Measurements from ENCODE around the gene IGF2BP3.

Gene IGF2BP3

DNA sequence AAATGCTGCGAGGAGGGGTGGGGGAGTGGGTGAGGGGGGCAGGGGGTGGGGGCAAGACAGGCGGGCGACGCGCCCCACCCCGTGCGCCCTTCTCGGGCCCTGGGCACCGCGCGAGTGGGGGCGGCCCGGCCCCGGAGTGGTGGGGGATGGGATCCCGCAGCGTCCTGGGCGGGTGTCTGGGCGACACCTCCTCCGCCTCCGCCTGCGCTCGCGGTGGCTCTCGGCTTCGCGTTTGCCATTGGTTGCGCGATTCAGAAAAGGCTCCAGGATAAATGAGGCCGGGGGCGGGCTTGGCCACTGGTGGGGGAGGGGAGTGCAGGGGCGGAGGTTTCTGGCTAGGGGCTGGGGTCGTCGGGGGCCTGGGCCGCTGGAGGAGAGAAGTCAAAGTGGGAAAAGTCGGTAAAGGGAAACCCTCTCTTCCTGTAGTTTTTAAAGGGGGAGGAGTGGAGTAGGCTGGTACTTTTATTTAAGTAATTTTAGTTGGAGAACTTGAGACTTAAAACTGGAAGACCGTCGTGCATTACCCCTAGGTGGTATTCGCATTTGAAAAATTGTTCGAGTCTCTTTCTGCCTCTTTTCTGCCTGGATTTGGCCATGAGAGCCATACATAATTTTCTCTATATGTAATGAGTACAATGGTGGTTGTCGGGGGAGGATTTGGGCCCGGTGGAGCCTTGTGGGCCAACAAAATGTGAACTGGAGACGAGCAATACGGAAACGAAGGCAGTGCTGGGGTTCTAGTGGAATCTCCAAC lies 992 bp upstream of the IGF2BP3 start:
- no peak for DNase-seq

DNA sequence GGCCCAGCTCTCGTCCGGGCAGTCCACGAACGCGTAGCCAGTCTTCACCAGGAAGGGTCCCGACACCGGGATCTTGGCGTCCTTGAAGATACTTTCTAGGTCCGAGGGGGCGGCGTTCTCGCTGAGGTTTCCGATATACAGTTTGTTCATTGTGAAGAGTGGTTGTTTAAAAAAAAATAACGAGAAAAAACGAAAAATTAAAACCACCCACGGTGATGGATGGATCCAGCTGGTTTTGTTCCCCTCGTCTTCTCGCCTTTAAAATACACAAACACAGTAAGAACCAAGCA lies 385 bp downstream of the IGF2BP3 start:
- DNase-seq = no peak

DNA sequence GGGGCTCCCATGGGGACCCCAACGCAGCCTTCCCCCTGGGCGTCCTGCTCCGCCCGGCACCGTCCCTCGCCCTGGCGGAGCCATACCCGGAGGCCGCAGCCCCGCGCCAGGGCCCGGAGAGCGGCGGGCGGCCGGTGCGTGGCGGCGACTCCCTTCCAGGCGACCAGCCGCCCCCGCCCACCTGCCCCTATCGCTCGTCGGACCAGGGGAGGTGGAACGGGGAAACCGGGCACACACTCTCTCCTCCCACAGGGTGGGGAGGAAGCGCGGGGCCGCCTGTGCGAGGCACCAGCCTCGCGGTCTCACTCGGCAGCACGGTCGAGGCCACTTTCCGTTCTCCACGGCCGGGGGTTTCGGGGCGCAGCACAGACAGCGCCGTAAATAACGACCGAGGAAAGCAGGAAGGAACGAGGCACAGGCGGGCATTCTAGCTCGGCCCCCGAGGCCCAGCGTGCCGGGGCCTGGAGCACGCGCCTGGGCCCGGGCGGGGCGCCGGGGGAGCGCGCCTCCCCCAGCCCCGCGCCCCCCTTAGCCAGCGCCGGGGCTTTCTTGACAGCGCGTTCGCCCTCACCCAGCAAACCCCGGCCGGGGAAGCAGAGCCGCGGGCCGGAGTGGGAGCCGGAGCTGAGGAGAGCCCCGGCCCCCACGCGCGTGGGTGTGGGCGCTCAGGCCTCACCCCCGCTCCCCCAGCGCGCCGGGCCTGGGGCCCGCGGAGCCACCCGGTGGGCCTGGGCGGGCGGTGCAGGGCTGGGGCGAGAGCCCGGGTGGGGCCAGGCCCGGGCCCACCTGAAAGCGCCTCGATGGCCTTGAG lies 936 bp downstream of the IGF2BP3 start:
- DNase-seq = no peak

DNA sequence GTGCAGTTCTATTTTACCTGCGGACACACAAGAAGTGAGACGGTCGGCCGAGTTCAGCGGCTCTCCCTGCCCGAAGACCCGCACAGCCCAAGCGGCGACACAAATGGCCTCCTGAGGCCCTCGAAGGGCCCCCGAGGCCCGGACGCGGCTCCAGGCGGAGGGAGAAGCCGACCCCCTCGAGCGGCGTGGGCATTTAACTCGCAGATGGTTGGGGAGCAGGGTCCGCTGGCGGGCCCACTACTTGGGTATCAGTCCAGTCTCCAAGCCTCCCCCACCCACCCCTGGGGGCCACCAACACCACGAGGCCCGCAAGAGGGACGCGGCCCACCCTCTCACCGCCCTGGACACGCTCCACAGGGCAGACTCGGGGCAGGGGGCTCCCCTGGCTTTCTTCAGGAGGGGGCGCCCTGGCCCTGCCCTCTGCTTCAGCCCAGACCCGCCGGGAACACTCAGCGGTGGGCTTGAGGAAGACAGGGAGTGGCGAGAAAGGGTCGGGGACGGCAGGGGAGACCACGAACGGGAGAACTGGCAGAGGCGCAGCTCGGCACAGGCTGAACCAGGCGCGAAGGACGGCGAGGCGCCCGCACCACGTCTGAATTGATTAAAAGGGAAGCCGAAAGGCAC lies 1.7 kb downstream of the IGF2BP3 start:
- DNase-seq = no peak

DNA sequence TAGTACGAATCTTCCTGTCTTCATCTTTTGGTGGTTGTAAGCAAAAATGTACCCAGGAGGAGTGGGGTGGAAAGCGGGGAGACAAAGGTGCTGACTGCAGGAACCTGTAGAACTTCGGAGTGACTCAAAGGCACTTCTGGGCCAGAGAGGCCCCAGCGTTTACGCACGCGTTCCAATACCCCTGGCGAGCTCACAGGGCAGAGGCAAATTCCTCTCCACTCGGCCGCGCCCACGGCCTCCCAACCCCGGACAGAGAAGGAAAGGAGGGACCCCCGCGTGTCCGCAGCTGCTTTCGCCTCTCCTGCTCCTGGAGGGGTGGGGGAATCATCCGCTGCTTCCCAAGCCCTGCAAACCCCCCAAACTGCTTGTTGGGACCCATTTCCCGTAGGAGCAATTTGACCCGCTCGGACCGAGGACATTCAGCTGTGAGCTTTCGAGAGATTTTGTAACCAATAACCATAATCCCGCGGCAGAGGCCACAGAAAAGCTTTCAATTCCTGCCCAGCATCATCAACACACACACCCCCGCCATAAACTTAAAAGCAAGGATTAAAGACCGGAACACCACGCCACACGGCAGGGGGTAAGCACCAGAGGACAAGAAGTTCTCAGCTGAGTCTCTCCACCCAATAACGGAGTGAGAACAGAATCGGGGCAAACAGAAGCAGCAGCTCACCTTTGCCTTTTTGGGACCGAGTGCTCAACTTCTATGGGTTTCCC lies 2.3 kb downstream of the IGF2BP3 start:
- peak; percentile 26 for DNase-seq

DNA sequence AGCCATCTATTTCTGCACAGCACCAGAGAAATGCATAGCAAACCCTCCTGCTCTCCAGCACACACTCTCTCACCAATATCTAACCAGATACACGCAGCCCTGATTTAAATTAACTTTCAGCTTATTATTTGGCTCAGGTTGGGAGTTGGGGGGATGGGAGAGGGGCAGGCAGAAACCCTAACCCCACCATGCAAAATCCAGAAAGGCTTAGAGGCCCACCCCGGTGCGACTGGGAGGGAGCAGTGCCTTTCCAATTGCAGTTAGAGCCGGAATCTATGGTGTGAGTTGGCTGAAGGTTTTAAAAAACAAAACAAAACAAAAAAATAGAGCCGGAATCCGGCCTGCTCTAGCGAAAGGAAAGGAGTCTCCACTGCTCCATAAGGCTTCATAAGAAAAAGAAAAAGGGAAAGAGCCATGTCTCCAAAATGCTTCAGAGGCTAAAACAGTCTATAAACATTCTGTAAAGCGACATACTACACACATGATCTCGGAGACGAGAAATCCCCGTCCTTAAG lies 2.9 kb downstream of the IGF2BP3 start:
- no peak for DNase-seq

DNA sequence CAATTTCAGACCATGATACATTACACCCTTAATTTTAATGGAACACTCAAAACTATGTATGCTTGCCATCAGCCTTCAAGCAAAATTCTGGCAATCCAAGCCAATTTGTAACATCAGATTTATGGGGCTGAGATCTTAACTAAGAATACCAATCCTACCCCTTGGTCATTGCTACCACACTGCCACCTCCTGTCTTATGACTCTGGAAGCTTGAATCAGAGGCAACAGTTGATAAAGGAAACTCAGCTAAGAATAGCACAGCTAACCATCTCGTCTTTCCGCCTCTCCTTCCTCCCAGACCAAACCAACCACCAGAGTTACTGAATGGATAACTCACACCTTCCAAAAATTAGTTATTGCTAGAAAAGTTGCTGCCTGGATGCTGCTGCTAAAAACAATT lies 7.4 kb downstream of the IGF2BP3 start:
- DNase-seq = peak; percentile 29

DNA sequence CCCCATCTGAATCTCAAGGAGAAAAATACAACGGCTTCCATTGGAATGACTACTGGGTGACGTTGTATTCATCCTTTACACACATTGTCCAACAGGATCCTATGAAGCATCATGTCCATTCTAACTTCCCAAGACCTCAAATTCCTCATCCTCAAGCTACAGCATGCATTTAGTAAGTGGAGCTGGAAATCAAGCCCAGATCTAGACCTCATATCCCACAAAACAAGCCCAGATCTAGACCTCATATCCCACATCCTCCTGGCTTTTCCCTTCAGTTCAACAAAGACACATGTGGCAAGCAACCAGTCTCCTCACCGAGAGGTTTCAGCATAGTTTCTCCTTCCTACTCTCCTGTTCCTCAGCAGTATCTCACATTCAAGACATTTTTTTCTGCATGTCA lies 12.2 kb downstream of the IGF2BP3 start:
- no peak for DNase-seq

DNA sequence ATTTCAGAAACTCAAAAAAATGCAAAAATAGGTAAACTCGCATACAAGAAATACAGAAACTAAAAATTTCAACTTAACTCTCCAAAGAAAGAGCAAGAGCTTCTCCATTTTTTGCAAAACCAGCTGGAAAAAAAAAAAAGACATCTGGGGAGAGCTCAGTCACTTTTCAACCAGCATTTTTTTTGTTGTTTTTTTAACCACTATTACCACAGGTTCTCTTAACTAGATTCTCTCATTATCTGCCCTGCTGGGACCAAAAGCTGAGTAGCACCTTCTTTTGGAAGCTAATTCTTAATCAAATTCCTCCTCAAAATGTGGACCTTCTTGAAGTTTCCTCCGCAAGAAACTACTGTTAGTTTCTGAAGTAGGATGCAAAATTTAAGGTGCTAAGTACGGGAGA lies 14.2 kb downstream of the IGF2BP3 start:
- no peak for DNase-seq

DNA sequence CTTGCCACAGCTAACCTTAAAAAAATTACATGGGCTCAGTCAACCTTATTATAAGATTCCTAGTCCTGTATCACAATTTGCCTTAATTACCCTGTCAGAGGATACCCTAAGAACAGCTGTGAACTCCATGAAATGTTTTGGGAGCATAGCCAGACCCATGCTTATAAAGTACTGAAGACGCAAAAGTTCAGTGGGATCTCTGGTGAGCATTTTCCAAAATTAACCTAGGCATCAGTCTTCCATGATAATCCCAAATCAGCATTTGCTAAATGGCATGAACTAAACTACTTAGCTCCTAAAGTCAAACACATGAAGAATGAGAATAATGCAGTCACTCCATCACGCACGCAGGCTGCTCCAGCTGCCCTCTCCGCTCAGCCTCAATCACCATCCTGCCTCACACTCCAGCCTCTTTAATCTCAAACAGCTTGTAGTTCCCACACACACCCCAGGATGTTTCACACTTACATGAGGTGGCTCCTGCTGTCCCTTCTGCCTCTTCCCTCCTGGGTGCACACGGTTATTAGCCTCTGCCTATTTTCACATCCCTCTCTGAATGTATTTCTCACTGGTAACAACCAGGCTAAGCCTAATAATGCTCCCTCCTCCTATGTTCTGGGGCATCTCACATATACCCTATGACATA lies 15.3 kb downstream of the IGF2BP3 start:
- DNase-seq = no peak

DNA sequence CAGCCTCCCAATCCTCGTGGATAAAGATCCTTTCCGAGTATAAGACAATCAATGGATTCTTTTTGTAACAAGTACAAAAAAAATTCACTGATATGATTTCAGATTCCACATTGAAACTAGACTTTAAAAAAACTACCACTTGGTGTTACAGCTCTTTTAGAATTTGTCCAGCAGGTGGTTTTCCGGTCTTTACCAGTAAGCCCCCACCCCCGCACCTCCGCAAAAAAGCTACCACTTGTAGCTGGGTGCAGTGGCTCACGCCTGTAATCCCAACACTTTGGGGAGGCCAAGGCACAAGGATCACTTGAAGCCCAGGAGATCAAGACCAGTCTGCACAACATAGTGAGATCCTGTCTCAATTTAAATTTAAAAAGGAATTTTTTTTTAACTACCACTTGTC lies 19.8 kb downstream of the IGF2BP3 start:
- DNase-seq = no peak

DNA sequence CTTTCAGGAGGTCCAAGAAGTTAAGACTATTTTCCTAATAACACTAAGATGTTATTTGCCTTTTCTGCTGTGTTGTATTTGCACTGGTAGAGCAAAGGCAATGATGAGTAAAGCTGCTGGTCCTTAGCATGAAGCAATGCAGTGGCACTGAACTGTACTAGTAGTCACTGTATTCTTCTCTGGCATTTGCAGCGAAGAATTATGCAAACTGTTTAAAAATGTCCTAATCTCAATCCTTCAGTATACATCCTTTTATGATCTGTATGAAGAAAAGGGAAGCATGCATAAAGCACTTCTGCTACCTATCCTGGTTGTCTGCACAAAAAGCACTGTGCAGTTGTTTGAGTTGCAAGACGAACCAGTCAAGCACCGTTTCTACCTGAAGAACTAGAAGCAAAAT lies 20.4 kb downstream of the IGF2BP3 start:
- peak; percentile 30 for DNase-seq

DNA sequence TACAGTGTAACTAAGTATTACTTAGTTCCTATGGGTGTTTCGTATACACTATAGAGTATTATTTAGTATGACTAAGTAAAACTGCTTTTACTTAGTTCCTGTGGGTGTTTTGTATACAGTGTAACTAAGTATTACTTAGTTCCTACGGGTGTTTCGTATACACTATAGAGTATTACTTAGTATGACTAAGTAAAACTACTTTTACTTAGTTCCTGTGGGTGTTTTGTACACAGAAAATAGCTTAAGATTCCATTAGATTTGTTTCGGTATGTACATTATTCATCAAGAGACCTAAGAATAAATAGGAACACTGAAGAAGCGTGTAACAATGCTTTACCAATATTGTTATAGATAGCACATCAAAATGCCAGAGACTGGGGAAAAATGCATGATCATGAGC lies 25.0 kb downstream of the IGF2BP3 start:
- peak; percentile 32 for DNase-seq

DNA sequence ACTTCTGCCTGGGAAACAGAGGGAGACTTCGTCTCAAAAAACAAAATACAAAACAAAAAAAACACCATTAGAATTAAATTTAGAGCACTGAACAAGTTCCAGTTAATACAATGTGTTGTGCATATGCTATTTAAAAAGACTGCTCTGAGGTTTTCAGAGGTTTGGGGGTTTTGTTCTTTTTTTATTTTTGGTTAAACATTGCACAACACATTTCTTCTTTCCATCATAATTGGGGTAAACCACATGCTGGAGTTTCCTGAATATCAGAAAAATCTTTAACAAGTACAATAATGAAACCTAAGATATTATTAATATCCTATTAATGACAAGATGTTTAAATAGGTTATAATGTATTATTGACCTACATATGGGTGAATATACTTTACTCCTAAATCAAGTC lies 26.3 kb downstream of the IGF2BP3 start:
- DNase-seq = no peak

DNA sequence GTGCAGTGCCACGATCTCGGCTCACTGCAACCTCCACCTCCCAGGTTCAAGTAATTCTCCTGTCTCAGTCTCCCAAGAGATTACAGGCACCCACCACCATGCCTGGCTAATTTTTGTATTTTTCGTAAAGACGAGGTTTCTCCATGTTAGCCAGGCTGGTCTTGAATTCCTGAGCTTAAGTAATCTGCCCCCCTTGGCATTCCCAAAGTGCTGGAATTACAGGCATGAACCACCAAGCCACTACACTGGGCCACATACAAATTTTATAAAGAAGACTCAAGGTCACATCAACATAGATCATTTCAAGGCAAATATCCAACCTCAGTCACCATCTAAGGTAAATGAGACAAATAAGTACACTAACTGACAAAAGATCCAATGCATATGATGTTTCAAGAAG lies 32.1 kb downstream of the IGF2BP3 start:
- no peak for DNase-seq

DNA sequence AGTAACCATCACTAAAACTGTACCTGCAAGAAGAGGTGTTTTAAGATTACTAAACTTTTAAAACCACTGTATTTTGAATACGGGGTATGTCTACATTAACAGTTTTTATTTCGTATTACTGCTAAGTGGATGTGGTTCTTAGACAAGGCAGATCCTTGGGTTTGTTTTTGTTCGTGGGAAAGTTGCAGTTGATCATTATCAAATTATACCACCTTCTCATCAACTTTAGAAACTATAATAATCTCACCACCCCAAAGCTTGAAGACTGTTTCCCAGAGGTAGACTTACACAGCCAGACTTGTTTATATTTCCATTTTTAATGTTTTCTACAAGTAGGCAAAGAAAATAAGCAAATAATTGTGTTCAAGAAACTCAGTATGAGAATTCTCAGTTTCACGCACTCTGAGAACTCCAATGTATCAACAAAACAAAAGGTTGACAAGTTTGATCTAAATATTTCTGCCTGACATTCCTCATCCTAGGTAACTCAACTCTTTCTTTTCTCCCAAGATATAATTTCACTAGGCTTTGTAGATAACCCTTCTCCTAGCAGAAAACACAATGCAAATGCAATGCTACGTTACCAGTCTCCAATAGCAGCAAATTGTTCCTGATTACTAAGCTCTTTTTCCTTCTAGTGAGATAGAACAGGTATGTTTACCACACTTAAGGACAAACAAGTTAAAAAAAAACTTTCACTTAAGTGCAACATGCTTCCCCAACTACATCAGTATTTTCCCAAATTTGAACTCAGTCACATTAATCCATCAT lies 36.0 kb downstream of the IGF2BP3 start:
- DNase-seq = no peak

DNA sequence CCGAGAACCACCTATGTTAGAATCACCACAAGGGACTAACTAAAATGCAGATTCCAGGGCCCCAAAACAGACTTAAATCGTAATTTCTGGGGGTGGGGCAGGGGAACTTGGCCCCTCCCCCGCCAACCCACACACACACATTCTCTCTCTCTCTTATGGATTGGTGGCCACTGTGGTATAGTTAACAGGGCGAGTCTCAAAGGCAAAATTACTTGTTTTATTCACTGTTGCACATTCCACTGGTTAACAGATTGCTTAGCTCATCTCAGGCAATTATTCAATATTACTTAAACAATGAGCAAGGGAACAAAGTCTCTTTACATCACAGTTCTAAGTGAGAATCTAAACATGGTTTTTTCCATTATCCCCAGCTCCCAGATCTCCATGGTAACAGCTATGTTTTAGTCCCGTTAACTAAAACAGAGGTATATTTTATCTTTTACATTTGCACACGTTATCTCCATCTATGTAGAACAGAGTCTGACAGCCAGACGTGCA lies 38.5 kb downstream of the IGF2BP3 start:
- DNase-seq = no peak

DNA sequence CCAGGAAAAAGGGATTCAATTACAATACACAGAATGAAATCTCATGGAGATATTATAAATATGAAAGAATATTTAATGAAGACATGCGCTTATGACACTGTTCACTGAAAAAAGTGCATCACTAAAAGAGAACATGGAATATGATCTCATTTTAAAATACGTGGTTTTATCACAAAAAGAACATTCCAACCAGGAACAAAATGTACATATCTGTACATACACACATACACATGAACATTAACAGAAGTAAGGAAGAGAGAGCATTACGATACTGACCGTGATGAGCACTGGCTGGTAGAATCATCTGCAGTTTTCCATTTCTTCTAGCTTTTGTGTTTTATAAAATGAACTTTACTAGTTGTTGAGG lies 39.4 kb downstream of the IGF2BP3 start:
- no peak for DNase-seq

DNA sequence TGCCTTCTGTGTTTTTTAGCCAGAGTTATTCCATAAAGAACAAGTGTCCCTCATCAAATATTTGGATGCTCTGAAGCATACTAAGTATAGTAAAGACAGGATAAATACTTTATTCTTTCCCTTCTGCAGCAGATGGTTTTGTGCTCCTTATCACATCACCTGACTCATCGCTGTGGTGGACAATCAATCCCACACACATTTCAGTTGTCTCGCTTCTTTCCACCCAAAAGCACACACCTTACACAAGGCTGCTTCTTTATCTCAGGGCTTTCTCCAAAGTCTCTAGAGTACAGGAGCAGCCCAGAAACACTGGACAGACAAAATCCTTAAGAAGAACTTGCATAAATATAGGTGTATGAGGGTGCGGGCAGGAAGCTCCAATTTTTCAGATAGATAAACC lies 43.4 kb downstream of the IGF2BP3 start:
- no peak for DNase-seq

DNA sequence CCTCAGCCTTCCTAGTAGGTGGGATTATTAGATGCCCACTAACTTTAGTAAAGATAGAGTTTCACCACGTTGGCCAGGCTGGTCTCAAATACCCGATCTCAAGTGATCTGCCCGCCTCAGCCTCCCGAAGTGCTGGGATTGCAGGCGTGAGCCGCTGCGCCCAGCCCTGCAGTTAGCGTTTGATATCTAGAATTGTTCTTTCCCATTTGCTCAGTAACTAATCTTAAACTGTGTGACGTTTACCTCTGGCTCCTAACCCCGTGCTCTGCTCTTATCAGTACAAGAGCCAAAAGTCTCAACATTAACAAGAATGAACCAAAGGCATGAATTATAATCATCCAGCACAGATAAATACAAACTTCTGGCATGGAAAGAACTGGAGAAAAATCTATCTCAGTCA lies 47.4 kb downstream of the IGF2BP3 start:
- no peak for DNase-seq

DNA sequence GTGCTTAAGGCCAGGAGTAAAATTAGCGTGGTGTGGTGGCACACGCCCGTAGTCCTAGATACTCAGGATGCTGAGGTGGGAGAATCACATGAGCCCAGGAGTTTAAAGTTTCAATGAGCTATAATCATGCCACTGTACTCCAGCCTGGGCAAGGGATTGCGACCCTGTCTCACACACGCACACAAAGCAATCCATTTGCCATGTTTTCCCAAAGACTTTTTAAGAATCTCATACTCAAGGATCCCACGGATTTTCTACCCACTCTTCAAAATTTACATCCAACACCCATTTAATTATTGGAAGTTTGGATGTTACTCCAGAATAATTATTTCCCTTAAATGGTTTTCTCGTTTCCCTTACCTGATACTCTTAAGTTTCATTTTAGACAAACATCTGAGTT lies 47.9 kb downstream of the IGF2BP3 start:
- no peak for DNase-seq

DNA sequence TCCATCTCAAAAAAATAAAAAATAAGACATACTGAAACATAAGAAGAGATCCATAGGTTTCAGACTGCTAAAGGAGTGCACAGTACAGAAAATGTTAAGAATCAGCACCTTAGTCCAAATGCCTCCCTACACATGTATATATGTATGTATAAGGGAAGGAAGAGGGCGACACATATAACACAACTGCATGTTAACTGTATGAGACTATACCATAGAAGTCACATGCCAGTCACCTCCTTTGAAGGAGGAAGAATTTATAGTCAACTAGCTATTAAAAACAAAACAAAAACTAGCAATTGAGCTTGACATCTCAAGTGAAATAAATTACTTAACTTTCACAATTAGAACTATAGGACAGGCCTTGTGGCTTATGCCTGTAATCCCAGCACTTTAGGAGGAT lies 50.4 kb downstream of the IGF2BP3 start:
- peak; percentile 2 for DNase-seq

Data from inflammatory macrophage treated with lipopolysaccharide for 4 hours (primary cell).